B cell (primary cell): ENCODE results near the gene NMB. TPM values are rescaled to one million over a fixed set of nuclear protein-coding genes. Genes with fewer than 3 reads are reported as not detected.

Experiments used
- ATAC-seq: fragments of 200-7000 bp; cut with Tn5 transposase; one replicate; pipeline ENCODE4 v1.10.0; 2021; ENCODE audit warnings: low read depth, mild to moderate bottlenecking, moderate number of reproducible peaks, moderate library complexity
- CTCF ChIA-PET: fragments of 350-600 bp; sonication (Branson Sonifier 250); formaldehyde crosslinking; loops from one replicate; lab custom pipeline; 2021; ENCODE audit warnings: antibody characterized with exemption, inconsistent platforms; lab: Charles Lee
- POLR2A ChIA-PET: fragments of 350-600 bp; sonication (Branson Sonifier 250); formaldehyde crosslinking; loops from one replicate; lab custom pipeline; 2021; ENCODE audit warnings: antibody characterized with exemption; lab: Charles Lee
- DNase-seq: peaks from one replicate; pipeline ENCODE4 v3.0.0; 2013
- H2AFZ ChIP-seq: 2 replicates; pipeline ENCODE4 v1.6.1; 2012; ENCODE audit warnings: mild to moderate bottlenecking, low read depth, low read length; ENCODE audit not compliant: insufficient read depth, poor library complexity, severe bottlenecking
- H3K27ac ChIP-seq, 2 donors: 1 replicate in 1 of 2; 2 replicates in 1 of 2; pipeline ENCODE4 v1.5.1; 2012 to 2013; ENCODE audit warnings: low read length in 2 of 2, mild to moderate bottlenecking in 2 of 2, moderate library complexity in 1 of 2
- H3K27me3 ChIP-seq, 4 experiments: fragments of 200-600 bp in 1 of 4; sonication (generic) in 1 of 4; replicated peaks in 1 of 4; 1 replicate in 2 of 4; 2 replicates in 2 of 4; pipeline versions ENCODE4 v1.6.1 to v1.7.0; 2013 to 2016; ENCODE audit warnings: low read length in 3 of 4, mild to moderate bottlenecking in 2 of 4, mixed read lengths in 1 of 4, moderate library complexity in 1 of 4; ENCODE audit not compliant: insufficient read depth in 4 of 4, control insufficient read depth in 3 of 4; ENCODE audit errors: control extremely low read depth in 1 of 4
- H3K36me3 ChIP-seq, 2 experiments: replicated peaks in 1 of 2; 1 replicate in 1 of 2; 2 replicates in 1 of 2; pipeline versions ENCODE4 v1.6.1 to v1.7.1; 2013; ENCODE audit warnings: low read length in 1 of 2; ENCODE audit not compliant: insufficient read depth in 2 of 2, control insufficient read depth in 1 of 2; ENCODE audit errors: control extremely low read depth in 1 of 2, extremely low read depth in 1 of 2
- H3K4me1 ChIP-seq, 2 donors: fragments of 200-600 bp in 1 of 2; sonication (generic) in 1 of 2; 1 replicate in 1 of 2; 2 replicates in 1 of 2; pipeline versions ENCODE4 v1.5.1 to v1.6.1; 2013 to 2017; ENCODE audit warnings: low read length in 2 of 2; ENCODE audit not compliant: control insufficient read depth in 2 of 2, insufficient read depth in 2 of 2
- H3K4me2 ChIP-seq: replicated peaks from 2 replicates; pipeline ENCODE3; 2012; ENCODE audit warnings: mild to moderate bottlenecking, low read depth, low read length; ENCODE audit not compliant: poor library complexity, severe bottlenecking
- H3K4me3 ChIP-seq, 5 experiments: fragments of 200-600 bp in 1 of 5; sonication (generic) in 1 of 5; 1 replicate in 3 of 5; 2 replicates in 2 of 5; pipeline versions ENCODE4 v1.5.1 to v1.7.0; 2011 to 2016; ENCODE audit warnings: low read length in 4 of 5, mild to moderate bottlenecking in 4 of 5, low read depth in 2 of 5, control low read depth in 1 of 5, moderate library complexity in 1 of 5; ENCODE audit not compliant: insufficient read depth in 1 of 5; ENCODE audit errors: control extremely low read depth in 1 of 5, extremely low read depth in 1 of 5
- H3K79me2 ChIP-seq: fragments of 200-600 bp; sonication (generic); one replicate; pipeline ENCODE4 v1.6.0; 2016; ENCODE audit warnings: low read length; ENCODE audit not compliant: control insufficient read depth, insufficient read depth
- H3K9ac ChIP-seq: fragments of 200-600 bp; sonication (generic); 2 replicates; pipeline ENCODE4 v1.6.1; 2017; ENCODE audit warnings: mild to moderate bottlenecking, low read length, moderate library complexity
- H3K9me3 ChIP-seq, 3 donors: one replicate each; pipeline versions ENCODE4 v1.6.1 to v1.7.1; 2013; ENCODE audit warnings: low read length in 2 of 3; ENCODE audit not compliant: control insufficient read depth in 2 of 3, insufficient read depth in 1 of 3; ENCODE audit errors: control extremely low read depth in 1 of 3
- H4K20me1 ChIP-seq: 2 replicates; pipeline ENCODE4 v1.6.0; 2012; ENCODE audit warnings: mild to moderate bottlenecking, low read length; ENCODE audit not compliant: insufficient read depth, control insufficient read depth, poor library complexity, severe bottlenecking
- H3K27ac Mint-ChIP-seq: one replicate; pipeline ENCODE4 v1.8.0; 2021; ENCODE audit warnings: mixed read lengths
- H3K27me3 Mint-ChIP-seq: one replicate; pipeline ENCODE4 v1.8.0; 2021; ENCODE audit warnings: mixed read lengths
- H3K4me1 Mint-ChIP-seq: one replicate; pipeline ENCODE4 v1.8.0; 2021; ENCODE audit warnings: mixed read lengths
- H3K4me3 Mint-ChIP-seq: one replicate; pipeline ENCODE4 v1.8.0; 2021; ENCODE audit warnings: mixed read lengths
- H3K9me3 Mint-ChIP-seq: one replicate; pipeline ENCODE4 v1.8.0; 2022; ENCODE audit warnings: mixed read lengths; ENCODE audit not compliant: insufficient read depth
- EZH2 ChIP-seq: IDR thresholded peaks from 2 replicates; pipeline ENCODE4 v1.6.1; 2012; ENCODE audit warnings: borderline replicate concordance, low read depth, mild to moderate bottlenecking, moderate library complexity, low read length; ENCODE audit not compliant: insufficient read depth, poor library complexity, severe bottlenecking
- WGBS: methylation state at CpG from one replicate; pipeline ENCODE4 v1.1.5; 2013; ENCODE audit warnings: missing lambda C conversion rate; ENCODE audit not compliant: insufficient coverage; 5-methylcytosine and 5-hydroxymethylcytosine counted together
- intact Hi-C: fragments of 100-400 bp; cut with micrococcal nuclease; formaldehyde crosslinking; loops from one replicate; pipeline ENCODE4 v1.10.0; 2022
- polyA plus RNA-seq: library from polyadenylated mRNA; depleted of rRNA; stranded (reverse); fragments of >200 nt; gene quantifications from 2 replicates; pipeline ENCODE4 v1.2.3, GENCODE V29; 2012
- total RNA-seq, 2 donors: library from RNA; stranded (reverse); fragments of 120-200 nt in 1 of 2; gene quantifications; 1 replicate in 1 of 2; 2 replicates in 1 of 2; pipeline versions ENCODE4 v1.2.3 to v1.2.4, GENCODE V29; 2013 to 2022
- TF ChIP-seq, protein P1 (sequence below): fragments of 200-600 bp; IDR thresholded peaks from one replicate; pipeline ENCODE4 v1.8.0; 2022; ENCODE audit warnings: antibody characterized with exemption, mild to moderate bottlenecking

The NMB gene
- total and polyA plus RNA-seq, 2 donors (not counting 1 experiment from before 2014, with no cell fraction given) = 2.3 to 3.0 TPM

GRCh38 chr15:84606653-84607120 lies 51.3 kb downstream of the NMB start:
- no peaks in the 10 kb centered on the region for H3K27me3 Mint-ChIP-seq
- ChIA-PET CTCF (interaction anchor here (1.2 kb wide), 1 partner anchor 143 kb away, joined by 3 read pairs; no protein-coding TSS in a partner anchor), POLR2A (interaction anchor here (1.5 kb wide), 1 partner anchor 24 kb away, joined by 6 read pairs; no protein-coding TSS in a partner anchor)
- H3K27ac Mint-ChIP-seq = no peak overlapping the region
- no peak overlapping the region for H3K4me2 ChIP-seq
- DNase-seq = no peak
- no peak overlapping the region for H3K9ac ChIP-seq
- peaks cover 15% of the 10 kb centered on the region for H4K20me1 ChIP-seq
- no peaks in the 10 kb centered on the region for H3K27me3 ChIP-seq
- WGBS = 100% methylated on average over 4 of the region's 8 CpGs
- H2AFZ ChIP-seq = no peak overlapping the region
- H3K4me1 ChIP-seq = peaks cover 12 to 22% of the 10 kb centered on the region in 2 donors
- peaks cover 8 to 13% of the 10 kb centered on the region in 2 experiments for H3K36me3 ChIP-seq
- peaks cover 74% of the 10 kb centered on the region for H3K79me2 ChIP-seq
- no peaks in the 10 kb centered on the region for H3K9me3 Mint-ChIP-seq
- no peak overlapping the region for H3K4me3 Mint-ChIP-seq
- intact Hi-C loops = no loop called here
- no peak for ATAC-seq
- H3K27ac ChIP-seq = no peak overlapping the region
- H3K4me1 Mint-ChIP-seq = peaks cover 41% of the 10 kb centered on the region
- H3K9me3 ChIP-seq = no peaks in the 10 kb centered on the region
- H3K4me3 ChIP-seq = no peak overlapping the region
- no peak for TF ChIP-seq EZH2
- TF ChIP-seq, protein P1, sequence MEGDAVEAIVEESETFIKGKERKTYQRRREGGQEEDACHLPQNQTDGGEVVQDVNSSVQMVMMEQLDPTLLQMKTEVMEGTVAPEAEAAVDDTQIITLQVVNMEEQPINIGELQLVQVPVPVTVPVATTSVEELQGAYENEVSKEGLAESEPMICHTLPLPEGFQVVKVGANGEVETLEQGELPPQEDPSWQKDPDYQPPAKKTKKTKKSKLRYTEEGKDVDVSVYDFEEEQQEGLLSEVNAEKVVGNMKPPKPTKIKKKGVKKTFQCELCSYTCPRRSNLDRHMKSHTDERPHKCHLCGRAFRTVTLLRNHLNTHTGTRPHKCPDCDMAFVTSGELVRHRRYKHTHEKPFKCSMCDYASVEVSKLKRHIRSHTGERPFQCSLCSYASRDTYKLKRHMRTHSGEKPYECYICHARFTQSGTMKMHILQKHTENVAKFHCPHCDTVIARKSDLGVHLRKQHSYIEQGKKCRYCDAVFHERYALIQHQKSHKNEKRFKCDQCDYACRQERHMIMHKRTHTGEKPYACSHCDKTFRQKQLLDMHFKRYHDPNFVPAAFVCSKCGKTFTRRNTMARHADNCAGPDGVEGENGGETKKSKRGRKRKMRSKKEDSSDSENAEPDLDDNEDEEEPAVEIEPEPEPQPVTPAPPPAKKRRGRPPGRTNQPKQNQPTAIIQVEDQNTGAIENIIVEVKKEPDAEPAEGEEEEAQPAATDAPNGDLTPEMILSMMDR = no peak

- ATAC-seq (no peak), DNase-seq (no peak)
- Histone ChIP-seq H3K79me2 (peaks cover 81% of the 10 kb centered on the region), H4K20me1 (peaks cover 15% of the 10 kb centered on the region), H3K27ac (peak overlapping the region in 1 of 2 donors; percentile 12), H3K9me3 (no peaks in the 10 kb centered on the region), H3K27me3 (no peaks in the 10 kb centered on the region), H3K9ac (peak overlapping the region; percentile 49), H3K4me2 (peak overlapping the region; percentile 58), H3K4me1 (peaks cover 14 to 28% of the 10 kb centered on the region in 2 donors), H3K4me3 (no peak overlapping the region), H2AFZ (peak overlapping the region; percentile 31), H3K36me3 (peaks cover 8 to 13% of the 10 kb centered on the region in 2 experiments)
- CTCF ChIA-PET = interaction anchor here (1.2 to 1.6 kb wide), 4 partner anchors 18 to 323 kb away, joined by 3 to 5 read pairs (median 3); partner anchors contain the start of gene WDR73
- no peaks in the 10 kb centered on the region for H3K9me3 Mint-ChIP-seq
- POLR2A ChIA-PET = interaction anchor here (0.6 kb wide), 1 partner anchor 13 kb away, joined by 9 read pairs; no protein-coding TSS in a partner anchor
- TF ChIP-seq, protein P1 = no peak
- no peak for TF ChIP-seq EZH2
- H3K4me1 Mint-ChIP-seq = peaks cover 47% of the 10 kb centered on the region
- H3K4me3 Mint-ChIP-seq = peak overlapping the region; percentile 72
- WGBS = 11% methylated on average over 1 of the region's 2 CpGs
- no peaks in the 10 kb centered on the region for H3K27me3 Mint-ChIP-seq
- intact Hi-C loops = no loop called here
- peak overlapping the region; percentile 59 for H3K27ac Mint-ChIP-seq
Measured at GRCh38 chr15:84605554-84605882, 52.5 kb downstream of the NMB start.
